Measurements from ENCODE around the gene PCDHGC4. TPM values are rescaled to one million over a fixed set of nuclear protein-coding genes. Genes with fewer than 3 reads are reported as not detected.

PCDHGC4 gene
- total RNA-seq, 1 donor from 2014 or later, result 59.3 TPM

DNA sequence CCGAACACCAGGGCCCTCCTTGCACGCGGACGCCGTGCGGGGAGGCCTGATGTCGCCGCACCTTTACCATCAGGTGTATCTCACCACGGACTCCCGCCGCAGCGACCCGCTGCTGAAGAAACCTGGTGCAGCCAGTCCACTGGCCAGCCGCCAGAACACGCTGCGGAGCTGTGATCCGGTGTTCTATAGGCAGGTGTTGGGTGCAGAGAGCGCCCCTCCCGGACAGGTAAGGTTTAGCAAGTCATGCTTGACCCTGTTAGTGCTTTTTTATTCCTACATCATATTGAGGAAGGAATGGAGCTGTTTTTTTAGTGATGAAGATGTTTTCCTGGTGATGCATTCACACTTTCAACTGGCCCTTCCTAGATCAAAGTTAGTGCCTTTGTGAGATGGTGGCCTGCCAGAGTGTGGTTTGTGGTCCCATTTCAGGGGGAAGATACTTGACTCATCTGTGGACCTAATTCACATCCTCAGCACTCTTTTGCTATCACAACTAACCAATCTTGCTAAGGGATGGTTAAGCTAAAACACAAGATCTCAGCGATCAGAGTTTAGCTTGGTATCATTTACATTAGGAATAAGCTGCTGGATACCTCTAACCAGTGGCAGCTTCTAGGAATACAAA is 6.4 kb upstream of the PCDHGC4 start:
- TF ChIP-seq CTCF (IDR thresholded peaks at IDR 0.05), result peak in 1 of 3 experiments; percentile 4
- Histone ChIP-seq H3K36me3 (no peaks in the 10 kb centered on the region), H3K9me3 (no peaks in the 10 kb centered on the region), H3K4me3 (peak overlapping the region; percentile 77 to 83), H3K27me3 (no peaks in the 10 kb centered on the region), H3K4me1 (peaks cover 19 to 46% of the 10 kb centered on the region in 2 donors), H3K27ac (no peak overlapping the region)
- DNase-seq (ENCODE audit: low spot score in 2 of 2), result no peak
- intact Hi-C loops (cut with DNase I), result loop anchor here (5.0 kb wide), 1 partner anchor 139 kb away; the partner anchor contains the start of gene DIAPH1

- Histone ChIP-seq H3K36me3 (no peaks in the 10 kb centered on the region), H3K4me3 (peak overlapping the region in 1 of 2 donors; percentile 83), H3K4me1 (peaks cover 25 to 57% of the 10 kb centered on the region in 2 donors), H3K27me3 (no peaks in the 10 kb centered on the region), H3K9me3 (no peaks in the 10 kb centered on the region), H3K27ac (no peak overlapping the region)
- TF ChIP-seq CTCF (IDR thresholded peaks at IDR 0.05), result no peak
- intact Hi-C loops (cut with DNase I), result loop anchor here (5.0 kb wide), 1 partner anchor 138 kb away; the partner anchor contains the start of gene DIAPH1
- DNase-seq (ENCODE audit: low spot score in 2 of 2), result no peak
Observed at GRCh38 chr5:141479776-141480175, 5.1 kb upstream of the PCDHGC4 start.

- H3K27ac ChIP-seq, result no peak overlapping the region
- H3K27me3 ChIP-seq, result no peaks in the 10 kb centered on the region
- H3K9me3 ChIP-seq, result no peaks in the 10 kb centered on the region
- intact Hi-C loops (cut with DNase I), result no loop called here
- no peak for DNase-seq (ENCODE audit: low spot score in 2 of 2)
- peaks cover 18 to 45% of the 10 kb centered on the region in 2 donors for H3K4me1 ChIP-seq
- peaks cover 4 to 9% of the 10 kb centered on the region in 2 donors for H3K36me3 ChIP-seq
- no peak for TF ChIP-seq CTCF (IDR thresholded peaks at IDR 0.05)
- peak overlapping the region; percentile 45 to 62 for H3K4me3 ChIP-seq
Observed at GRCh38 chr5:141483902-141484301, 928 bp upstream of the PCDHGC4 start.

- no peak overlapping the region for H3K27ac ChIP-seq
- no peaks in the 10 kb centered on the region for H3K9me3 ChIP-seq
- TF ChIP-seq CTCF (IDR thresholded peaks at IDR 0.05), result no peak
- DNase-seq (ENCODE audit: low spot score in 2 of 2), result no peak
- intact Hi-C loops (cut with DNase I), result no loop called here
- H3K4me3 ChIP-seq, result peak overlapping the region; percentile 45 to 62
- peaks cover 4 to 9% of the 10 kb centered on the region in 2 donors for H3K36me3 ChIP-seq
- no peaks in the 10 kb centered on the region for H3K27me3 ChIP-seq
- peaks cover 18 to 45% of the 10 kb centered on the region in 2 donors for H3K4me1 ChIP-seq
Observed at GRCh38 chr5:141484310-141484640, 555 bp upstream of the PCDHGC4 start.

DNA sequence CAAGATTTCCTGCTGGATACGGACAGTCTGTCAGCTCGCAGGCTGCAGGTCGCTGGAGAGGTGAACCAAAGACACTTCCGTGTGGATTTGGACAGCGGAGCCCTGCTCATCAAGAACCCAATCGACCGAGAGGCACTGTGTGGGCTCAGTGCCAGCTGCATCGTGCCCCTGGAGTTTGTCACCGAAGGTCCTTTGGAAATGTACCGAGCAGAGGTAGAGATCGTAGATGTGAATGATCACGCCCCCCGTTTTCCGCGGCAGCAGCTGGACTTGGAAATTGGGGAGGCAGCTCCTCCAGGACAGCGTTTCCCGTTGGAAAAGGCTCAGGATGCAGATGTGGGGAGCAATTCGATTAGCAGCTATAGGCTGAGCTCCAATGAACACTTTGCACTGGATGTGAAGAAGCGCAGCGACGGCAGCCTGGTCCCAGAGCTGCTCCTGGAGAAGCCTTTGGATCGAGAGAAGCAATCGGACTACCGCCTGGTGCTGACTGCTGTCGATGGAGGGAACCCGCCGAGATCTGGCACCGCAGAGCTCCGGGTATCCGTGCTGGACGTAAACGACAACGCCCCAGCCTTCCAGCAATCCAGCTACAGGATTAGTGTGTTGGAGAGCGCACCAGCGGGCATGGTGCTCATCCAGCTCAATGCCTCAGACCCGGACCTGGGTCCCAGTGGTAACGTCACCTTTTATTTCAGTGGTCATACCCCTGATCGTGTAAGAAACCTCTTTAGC is 658 bp downstream of the PCDHGC4 start:
- Histone ChIP-seq H3K4me3 (peak overlapping the region; percentile 45 to 62), H3K4me1 (peaks cover 12 to 37% of the 10 kb centered on the region in 2 donors), H3K27ac (no peak overlapping the region), H3K36me3 (peaks cover 9% of the 10 kb centered on the region in 2 donors), H3K27me3 (no peaks in the 10 kb centered on the region), H3K9me3 (no peaks in the 10 kb centered on the region)
- no peak for TF ChIP-seq CTCF (IDR thresholded peaks at IDR 0.05)
- no peak for DNase-seq (ENCODE audit: low spot score in 2 of 2)
- intact Hi-C loops (cut with DNase I), result no loop called here

Measured in ascending aorta (tissue), 2 donors.